Retinal pigment epithelial cell (primary cell): ENCODE measurements around the gene UVRAG.

Experiments used
- DNase-seq: peaks from one replicate; pipeline ENCODE4 v3.0.0-alpha.2; 2010; ENCODE audit warnings: low read depth
- H3K4me3 ChIP-seq: 2 replicates; pipeline ENCODE4 v1.5.1; 2011; ENCODE audit warnings: mild to moderate bottlenecking, low read length, control low read depth, moderate library complexity
- CTCF ChIP-seq: conservative IDR thresholded peaks from 2 replicates; pipeline ENCODE4 v1.5.1; 2011; ENCODE audit warnings: low read depth, low read length, control low read depth, inconsistent platforms

The UVRAG gene

GRCh38 chr11:76158394-76159302 is 343.6 kb downstream of the UVRAG start:
- no peak overlapping the region for H3K4me3 ChIP-seq
- no peak for TF ChIP-seq CTCF
- no peak for DNase-seq

- no peak for DNase-seq
- no peak for TF ChIP-seq CTCF
- H3K4me3 ChIP-seq: no peak overlapping the region
These were observed 344.4 kb downstream of the UVRAG start for GRCh38 chr11:76159303-76159937.

GRCh38 chr11:76159983-76160661 is 345.1 kb downstream of the UVRAG start:
- TF ChIP-seq CTCF: no peak
- H3K4me3 ChIP-seq: no peak overlapping the region
- DNase-seq: no peak

GRCh38 chr11:76160856-76161255 is 345.8 kb downstream of the UVRAG start:
- no peak overlapping the region for H3K4me3 ChIP-seq
- DNase-seq: no peak
- TF ChIP-seq CTCF: no peak

GRCh38 chr11:76161261-76161961 is 346.4 kb downstream of the UVRAG start:
- H3K4me3 ChIP-seq: no peak overlapping the region

More at GRCh38 chr11:76161261-76161961, 346.4 kb downstream of the UVRAG start:
- TF ChIP-seq CTCF: no peak
- DNase-seq: no peak
